ENCODE measurements around the gene ARSI.

- TF ChIP-seq POLR2A (IDR thresholded peaks at IDR 0.05): no peak
- TF ChIP-seq CTCF (IDR thresholded peaks at IDR 0.05): no peak
- TF ChIP-seq EP300 (IDR thresholded peaks at IDR 0.05): no peak
Measured at GRCh38 chr5:150254774-150255173, 47.9 kb downstream of the ARSI start.

All from tibial nerve (tissue), 4 donors.